HCT116 (cell line): ENCODE results near the gene MZB1. TPM values are rescaled to one million over a fixed set of nuclear protein-coding genes. Genes with fewer than 3 reads are reported as not detected.

Source experiments
- ATAC-seq: fragments of 200-7000 bp; cut with Tn5 transposase; 2 replicates; pipeline ENCODE4 v1.9.1; 2020; ENCODE audit warnings: mild to moderate bottlenecking, moderate library complexity
- BruUV-seq: library from RNA; stranded (reverse); fragments of 400-500 nt; replicated peaks from 2 replicates; lab custom pipeline; 2021; lab: Mats Ljungman, UMichigan
- CTCF ChIA-PET: fragments of 300-600 bp; sonication (Branson Sonifier 250); formaldehyde crosslinking; loops from one replicate; lab custom pipeline; 2021; ENCODE audit warnings: antibody characterized with exemption; lab: Charles Lee
- POLR2A ChIA-PET: fragments of 300-600, 350-600 bp; sonication (Branson Sonifier 250); formaldehyde crosslinking; loops from one replicate; lab custom pipeline; 2021; ENCODE audit warnings: antibody characterized with exemption; lab: Charles Lee
- RAD21 ChIA-PET, 2 experiments: fragments of 300-600 bp; sonication (Branson Sonifier 250); formaldehyde crosslinking; loops; one replicate each; lab custom pipeline; 2023; ENCODE audit warnings: low total read pairs in 2 of 2; ENCODE audit not compliant: uncharacterized antibody in 2 of 2, unreplicated experiment in 2 of 2, low non-redundant PET in 1 of 2; lab: Charles Lee
- DNase-seq: peaks from one replicate; pipeline ENCODE4 v3.0.0-alpha.2; 2010; ENCODE audit warnings: low read depth, low spot score
- H2AFZ ChIP-seq: fragments of 200-600 bp; shearing (Covaris generic), sonication (generic); 2 replicates; pipeline ENCODE4 v1.6.1; 2017; ENCODE audit warnings: low read depth, mixed run types, mixed read lengths, antibody characterized with exemption, low read length; ENCODE audit not compliant: poor library complexity, severe bottlenecking
- H3K27ac ChIP-seq: 2 replicates; pipeline ENCODE4 v1.5.1; 2012; ENCODE audit warnings: low read depth, low read length
- H3K27me3 ChIP-seq: fragments of 200-600 bp; sonication (generic); 2 replicates; pipeline ENCODE4 v1.6.1; 2016; ENCODE audit warnings: mixed run types, low read length, mixed read lengths; ENCODE audit not compliant: insufficient read depth
- H3K36me3 ChIP-seq, 2 experiments: fragments of 200-500 bp in 1 of 2; fragments of 200-600 bp in 1 of 2; sonication (Bioruptor generic) in 1 of 2; sonication (generic) in 1 of 2; 2 replicates each; pipeline versions ENCODE4 v1.5.1 to v1.6.1; 2014 to 2016; ENCODE audit warnings: low read length in 2 of 2, inconsistent platforms in 1 of 2, mixed read lengths in 1 of 2, mixed run types in 1 of 2; ENCODE audit not compliant: insufficient read depth in 2 of 2, control insufficient read depth in 1 of 2
- H3K4me1 ChIP-seq, 2 experiments: fragments of 200-600 bp in 1 of 2; sonication (generic) in 1 of 2; 2 replicates each; pipeline versions ENCODE4 v1.5.1 to v1.6.1; 2012 to 2017; ENCODE audit warnings: low read length in 2 of 2, inconsistent platforms in 1 of 2, mild to moderate bottlenecking in 1 of 2, mixed read lengths in 1 of 2, mixed run types in 1 of 2, moderate library complexity in 1 of 2; ENCODE audit not compliant: insufficient read depth in 2 of 2, control insufficient read depth in 1 of 2
- H3K4me2 ChIP-seq: fragments of 200-600 bp; sonication (generic); 2 replicates; pipeline ENCODE4 v1.6.1; 2017; ENCODE audit warnings: mixed run types, low read length, mixed read lengths
- H3K4me3 ChIP-seq, 2 experiments: fragments of 200-600 bp in 1 of 2; sonication (generic) in 1 of 2; replicated peaks in 1 of 2; 2 replicates each; pipeline ENCODE4 v1.5.1; 2011 to 2016; ENCODE audit warnings: low read length in 2 of 2, control low read depth in 1 of 2, low read depth in 1 of 2, mild to moderate bottlenecking in 1 of 2, mixed read lengths in 1 of 2, mixed run types in 1 of 2
- H3K79me2 ChIP-seq: fragments of 200-600 bp; sonication (generic); 2 replicates; pipeline ENCODE4 v1.6.1; 2017; ENCODE audit warnings: mild to moderate bottlenecking, mixed run types, low read length, moderate library complexity, mixed read lengths; ENCODE audit not compliant: insufficient read depth
- H3K9ac ChIP-seq: fragments of 200-600 bp; sonication (generic); 2 replicates; pipeline ENCODE4 v1.6.1; 2016; ENCODE audit warnings: low read length, mixed read lengths
- H3K9me2 ChIP-seq: fragments of 200-600 bp; sonication (generic), shearing (Covaris generic); 2 replicates; pipeline ENCODE4 v1.6.1; 2017; ENCODE audit warnings: mixed run types, mild to moderate bottlenecking, moderate library complexity; ENCODE audit not compliant: insufficient read depth
- H3K9me3 ChIP-seq, 2 experiments: fragments of 200-500 bp in 1 of 2; fragments of 200-600 bp in 1 of 2; sonication (Bioruptor generic) in 1 of 2; sonication (generic) in 1 of 2; 2 replicates each; pipeline ENCODE4 v1.6.1; 2014 to 2017; ENCODE audit warnings: low read length in 2 of 2, mixed read lengths in 2 of 2, inconsistent platforms in 1 of 2, low read depth in 1 of 2, mild to moderate bottlenecking in 1 of 2, mixed run types in 1 of 2, moderate library complexity in 1 of 2; ENCODE audit not compliant: control insufficient read depth in 1 of 2, insufficient read depth in 1 of 2
- H4K20me1 ChIP-seq: fragments of 200-600 bp; sonication (generic), shearing (Covaris generic); 2 replicates; pipeline ENCODE4 v1.6.1; 2017; ENCODE audit warnings: mixed run types, mild to moderate bottlenecking, moderate library complexity; ENCODE audit not compliant: insufficient read depth
- ATF3 ChIP-seq: IDR thresholded peaks from 2 replicates; pipeline ENCODE4 v1.6.1; 2012
- EZH2 ChIP-seq: fragments of 200-600 bp; sonication (generic); IDR thresholded peaks from 2 replicates; pipeline ENCODE4 v1.6.1; 2017; ENCODE audit warnings: antibody characterized with exemption, mixed run types
- EZH2phosphoT487 ChIP-seq: fragments of 200-600 bp; IDR thresholded peaks from 2 replicates; pipeline ENCODE4 v1.6.1; 2018; ENCODE audit warnings: antibody characterized with exemption, borderline replicate concordance
- JUND ChIP-seq: IDR thresholded peaks from 2 replicates; pipeline ENCODE4 v1.6.1; 2012
- POLR2A ChIP-seq: IDR thresholded peaks from 2 replicates; pipeline ENCODE4 v1.7.0; 2011; ENCODE audit warnings: borderline replicate concordance; ENCODE audit not compliant: insufficient read depth, insufficient read length; ENCODE audit errors: extremely low read depth
- RAD21 ChIP-seq: IDR thresholded peaks from 2 replicates; pipeline ENCODE4 v1.6.1; 2012; ENCODE audit warnings: low read depth, mild to moderate bottlenecking
- SP1 ChIP-seq: IDR thresholded peaks from 2 replicates; pipeline ENCODE4 v1.6.1; 2012; ENCODE audit warnings: low read depth
- TCF7L2 ChIP-seq: IDR thresholded peaks from 2 replicates; pipeline ENCODE4 v1.7.0; 2011; ENCODE audit warnings: borderline replicate concordance, inconsistent platforms; ENCODE audit not compliant: insufficient read depth, insufficient read length; ENCODE audit errors: extremely low read depth
- YY1 ChIP-seq: IDR thresholded peaks from 2 replicates; pipeline ENCODE4 v1.6.1; 2011; ENCODE audit warnings: low read length, low read depth, moderate library complexity, mild to moderate bottlenecking; ENCODE audit not compliant: insufficient replicate concordance; ENCODE audit errors: extremely low read depth
- intact Hi-C: fragments of 100-400 bp; cut with micrococcal nuclease; formaldehyde crosslinking; loops from 2 replicates; pipeline ENCODE4 v1.10.0; 2022
- total RNA-seq: library from RNA; stranded (reverse); gene quantifications from one replicate; pipeline ENCODE4 v1.2.1, GENCODE V29; 2021; ENCODE audit not compliant: unreplicated experiment
- TF ChIP-seq, protein P1 (sequence below), 3 experiments: fragments of 200-600 bp in 1 of 3; sonication (generic) in 1 of 3; IDR thresholded peaks in 2 of 3; conservative IDR thresholded peaks in 1 of 3; 2 replicates each; pipeline ENCODE4 v1.5.1; 2012 to 2017; ENCODE audit warnings: low read depth in 2 of 3, low read length in 2 of 3, antibody characterized with exemption in 1 of 3, borderline replicate concordance in 1 of 3, control low read depth in 1 of 3, mild to moderate bottlenecking in 1 of 3, mixed read lengths in 1 of 3, mixed run types in 1 of 3, moderate library complexity in 1 of 3; ENCODE audit not compliant: insufficient read depth in 1 of 3
- TF ChIP-seq, protein P2 (sequence below): IDR thresholded peaks from 2 replicates; pipeline ENCODE4 v1.6.1; 2012; ENCODE audit warnings: low read depth

MZB1 gene
- total RNA-seq, 1 experiment from 2014 or later, result 0.81 TPM

DNA sequence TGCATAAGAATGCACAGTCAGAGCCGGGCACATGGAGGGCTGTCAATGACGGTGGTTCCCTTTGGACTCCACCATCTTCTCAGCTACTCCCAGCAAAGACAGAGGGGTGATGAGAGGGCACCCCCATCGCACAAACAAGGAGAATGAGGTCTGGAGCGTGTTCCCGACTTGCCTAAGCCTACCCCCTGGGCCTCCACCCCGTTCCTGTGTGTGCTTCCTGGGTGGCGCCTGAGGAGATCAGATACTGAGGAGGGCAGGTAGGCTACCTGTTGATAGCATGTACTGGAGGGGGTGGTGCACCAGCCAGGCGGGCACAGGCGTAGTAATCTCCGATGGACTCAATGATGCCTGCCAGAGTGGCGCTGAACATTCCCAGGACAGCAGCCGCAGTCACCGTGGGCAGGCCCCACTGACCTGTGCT is 10.8 kb downstream of the MZB1 start (continued):
- TF ChIP-seq ATF3, result no peak
- no peak for TF ChIP-seq RAD21
- TF ChIP-seq JUND, result no peak

DNA sequence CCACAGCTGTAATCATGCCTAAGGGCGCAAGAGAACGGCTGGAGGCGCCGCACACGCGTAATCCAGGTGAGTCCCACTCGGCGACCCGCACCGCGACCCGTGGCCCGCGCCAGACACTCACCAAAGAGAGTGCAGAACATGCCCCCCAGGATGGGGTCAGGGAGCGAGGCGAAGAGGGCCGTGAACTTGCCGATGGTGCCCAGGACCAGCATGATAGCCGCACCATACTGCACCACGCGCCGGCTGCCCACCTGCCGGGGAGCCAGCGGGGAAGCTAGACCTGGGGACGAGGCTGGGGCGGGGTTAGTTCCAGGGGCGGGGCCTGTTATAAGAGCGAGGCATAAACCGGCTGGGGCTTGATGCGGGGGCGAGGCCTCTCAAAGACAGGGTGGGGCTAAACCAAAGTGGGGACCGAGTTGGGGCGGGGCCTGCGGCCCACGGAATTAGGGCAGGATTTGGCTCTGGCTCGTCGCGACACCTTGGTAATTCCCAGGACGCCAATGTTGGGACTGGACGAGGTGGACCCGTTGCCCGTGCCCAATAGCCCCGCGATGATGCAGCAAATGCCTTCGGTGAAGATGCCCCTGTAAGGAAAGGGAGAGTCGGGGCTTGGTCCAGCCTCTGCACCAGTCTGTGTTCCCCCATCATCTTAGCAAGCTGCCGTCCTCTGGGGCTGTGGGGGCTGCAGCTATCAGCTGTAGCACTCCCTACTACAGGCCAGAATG is 11.4 kb downstream of the MZB1 start:
- ChIA-PET RAD21 (no interaction called here), POLR2A (no interaction called here), CTCF (no interaction called here)

DNA sequence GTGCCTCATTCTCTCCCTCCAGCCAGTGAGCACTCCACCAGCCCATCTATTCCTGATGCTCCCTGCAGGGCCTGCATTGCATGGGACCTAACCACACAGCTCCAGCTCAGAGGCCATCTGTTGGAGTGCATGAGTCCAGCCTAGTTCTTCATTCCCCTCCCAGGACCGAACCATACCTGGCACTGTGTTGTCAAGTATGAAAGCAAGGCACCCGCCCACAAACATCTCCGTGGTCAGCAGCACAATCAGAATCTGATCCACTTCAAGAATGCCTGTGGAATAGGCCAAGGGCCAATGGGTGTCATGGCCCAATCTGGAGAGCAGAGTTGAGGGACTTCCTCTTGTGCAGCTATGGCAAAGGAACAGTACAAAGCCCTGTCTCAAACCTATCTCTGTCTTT is 12.5 kb downstream of the MZB1 start:
- Histone ChIP-seq H3K4me3 (no peak overlapping the region), H3K27ac (no peak overlapping the region), H3K4me1 (peaks cover 24 to 25% of the 10 kb centered on the region in 2 experiments), H3K9me2 (no peaks in the 10 kb centered on the region), H3K9ac (no peak overlapping the region), H3K9me3 (no peaks in the 10 kb centered on the region), H3K27me3 (no peaks in the 10 kb centered on the region), H3K36me3 (0 out of 4 replicates have a peak, but pooled peaks cover 0 to under 1% of the 10 kb centered on the region in 2 experiments), H3K4me2 (no peak overlapping the region), H4K20me1 (no peaks in the 10 kb centered on the region), H2AFZ (no peak overlapping the region), H3K79me2 (no peaks in the 10 kb centered on the region)
- no peak for DNase-seq
- no TSS peak for BruUV-seq
- ChIA-PET RAD21 (no interaction called here), CTCF (no interaction called here), POLR2A (no interaction called here)
- no peak for ATAC-seq
- intact Hi-C loops, result loop anchor here (10.0 kb wide), 1 partner anchor 182 kb away; the partner anchor contains the start of gene SIL1
- TF ChIP-seq YY1, result no peak
- TF ChIP-seq EZH2phosphoT487, result no peak
- TF ChIP-seq POLR2A, result no peak
- no peak for TF ChIP-seq SP1
- no peak for TF ChIP-seq EZH2
- no peak for TF ChIP-seq TCF7L2
- TF ChIP-seq, protein P1, sequence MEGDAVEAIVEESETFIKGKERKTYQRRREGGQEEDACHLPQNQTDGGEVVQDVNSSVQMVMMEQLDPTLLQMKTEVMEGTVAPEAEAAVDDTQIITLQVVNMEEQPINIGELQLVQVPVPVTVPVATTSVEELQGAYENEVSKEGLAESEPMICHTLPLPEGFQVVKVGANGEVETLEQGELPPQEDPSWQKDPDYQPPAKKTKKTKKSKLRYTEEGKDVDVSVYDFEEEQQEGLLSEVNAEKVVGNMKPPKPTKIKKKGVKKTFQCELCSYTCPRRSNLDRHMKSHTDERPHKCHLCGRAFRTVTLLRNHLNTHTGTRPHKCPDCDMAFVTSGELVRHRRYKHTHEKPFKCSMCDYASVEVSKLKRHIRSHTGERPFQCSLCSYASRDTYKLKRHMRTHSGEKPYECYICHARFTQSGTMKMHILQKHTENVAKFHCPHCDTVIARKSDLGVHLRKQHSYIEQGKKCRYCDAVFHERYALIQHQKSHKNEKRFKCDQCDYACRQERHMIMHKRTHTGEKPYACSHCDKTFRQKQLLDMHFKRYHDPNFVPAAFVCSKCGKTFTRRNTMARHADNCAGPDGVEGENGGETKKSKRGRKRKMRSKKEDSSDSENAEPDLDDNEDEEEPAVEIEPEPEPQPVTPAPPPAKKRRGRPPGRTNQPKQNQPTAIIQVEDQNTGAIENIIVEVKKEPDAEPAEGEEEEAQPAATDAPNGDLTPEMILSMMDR (IDR thresholded peaks at IDR 0.05 in 2 of 3, conservative IDR thresholded peaks at IDR 0.05 in 1 of 3; ENCODE audit: borderline replicate concordance in 1 of 3, insufficient read depth in 1 of 3, low read depth in 2 of 3, low read length in 2 of 3), result no peak
- TF ChIP-seq, protein P2, sequence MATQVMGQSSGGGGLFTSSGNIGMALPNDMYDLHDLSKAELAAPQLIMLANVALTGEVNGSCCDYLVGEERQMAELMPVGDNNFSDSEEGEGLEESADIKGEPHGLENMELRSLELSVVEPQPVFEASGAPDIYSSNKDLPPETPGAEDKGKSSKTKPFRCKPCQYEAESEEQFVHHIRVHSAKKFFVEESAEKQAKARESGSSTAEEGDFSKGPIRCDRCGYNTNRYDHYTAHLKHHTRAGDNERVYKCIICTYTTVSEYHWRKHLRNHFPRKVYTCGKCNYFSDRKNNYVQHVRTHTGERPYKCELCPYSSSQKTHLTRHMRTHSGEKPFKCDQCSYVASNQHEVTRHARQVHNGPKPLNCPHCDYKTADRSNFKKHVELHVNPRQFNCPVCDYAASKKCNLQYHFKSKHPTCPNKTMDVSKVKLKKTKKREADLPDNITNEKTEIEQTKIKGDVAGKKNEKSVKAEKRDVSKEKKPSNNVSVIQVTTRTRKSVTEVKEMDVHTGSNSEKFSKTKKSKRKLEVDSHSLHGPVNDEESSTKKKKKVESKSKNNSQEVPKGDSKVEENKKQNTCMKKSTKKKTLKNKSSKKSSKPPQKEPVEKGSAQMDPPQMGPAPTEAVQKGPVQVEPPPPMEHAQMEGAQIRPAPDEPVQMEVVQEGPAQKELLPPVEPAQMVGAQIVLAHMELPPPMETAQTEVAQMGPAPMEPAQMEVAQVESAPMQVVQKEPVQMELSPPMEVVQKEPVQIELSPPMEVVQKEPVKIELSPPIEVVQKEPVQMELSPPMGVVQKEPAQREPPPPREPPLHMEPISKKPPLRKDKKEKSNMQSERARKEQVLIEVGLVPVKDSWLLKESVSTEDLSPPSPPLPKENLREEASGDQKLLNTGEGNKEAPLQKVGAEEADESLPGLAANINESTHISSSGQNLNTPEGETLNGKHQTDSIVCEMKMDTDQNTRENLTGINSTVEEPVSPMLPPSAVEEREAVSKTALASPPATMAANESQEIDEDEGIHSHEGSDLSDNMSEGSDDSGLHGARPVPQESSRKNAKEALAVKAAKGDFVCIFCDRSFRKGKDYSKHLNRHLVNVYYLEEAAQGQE, result no peak

More for the DNA sequence above, 11.4 kb downstream of the MZB1 start:
- no TSS peak for BruUV-seq
- Histone ChIP-seq H3K9ac (no peak overlapping the region), H3K27me3 (no peaks in the 10 kb centered on the region), H3K36me3 (no peaks in the 10 kb centered on the region), H3K9me2 (no peaks in the 10 kb centered on the region), H4K20me1 (no peaks in the 10 kb centered on the region), H3K79me2 (no peaks in the 10 kb centered on the region), H3K4me3 (no peak overlapping the region), H2AFZ (no peak overlapping the region), H3K9me3 (no peaks in the 10 kb centered on the region), H3K4me2 (no peak overlapping the region), H3K27ac (no peak overlapping the region), H3K4me1 (peaks cover 15 to 16% of the 10 kb centered on the region in 2 experiments)
- intact Hi-C loops, result loop anchor here (10.0 kb wide), 1 partner anchor 183 kb away; the partner anchor contains the start of gene SIL1
- no peak for TF ChIP-seq POLR2A
- DNase-seq (no peak), ATAC-seq (no peak)
